Upper lobe of right lung (tissue), 1 donor: Measurements from ENCODE around the gene PRKG1. TPM values are rescaled to one million over a fixed set of nuclear protein-coding genes. Genes with fewer than 3 reads are reported as not detected.

Experiments used
- ATAC-seq: fragments of 200-7000 bp; cut with Tn5 transposase; one replicate; pipeline ENCODE4 v1.9.1; 2020; ENCODE audit warnings: mild to moderate bottlenecking, moderate library complexity
- DNase-seq: peaks from one replicate; pipeline ENCODE4 v3.0.0-alpha.2; 2020
- H3K27ac ChIP-seq: fragments of 200-600 bp; one replicate; pipeline ENCODE4 v1.8.0; 2022
- H3K27me3 ChIP-seq: fragments of 200-600 bp; one replicate; pipeline ENCODE4 v1.8.0; 2022; ENCODE audit warnings: mild to moderate bottlenecking
- H3K36me3 ChIP-seq: fragments of 200-600 bp; one replicate; pipeline ENCODE4 v1.8.0; 2022
- H3K4me1 ChIP-seq: fragments of 200-600 bp; one replicate; pipeline ENCODE4 v1.8.0; 2022
- H3K4me3 ChIP-seq: fragments of 200-600 bp; one replicate; pipeline ENCODE4 v1.8.0; 2022; ENCODE audit warnings: mild to moderate bottlenecking
- H3K9me3 ChIP-seq: fragments of 200-600 bp; one replicate; pipeline ENCODE4 v1.8.0; 2022
- CTCF ChIP-seq: fragments of 200-600 bp; IDR thresholded peaks from one replicate; pipeline ENCODE4 v1.8.0; 2022; ENCODE audit warnings: antibody characterized with exemption
- intact Hi-C: fragments of 100-400 bp; cut with DNase I; formaldehyde crosslinking; loops from one replicate; pipeline ENCODE4 v1.11.0; 2022
- total RNA-seq: library from RNA; stranded (reverse); fragmentation: NEBNext Ultra II Directional; extraction: Animal tissue kit (Norgen Biotek cat#: 25700); gene quantifications from one replicate; pipeline ENCODE4 v1.2.1, GENCODE V29; 2021
- donor health status: DM: no; HTN: yes; CAD: no; lungs with severe emphysema.

The PRKG1 gene
- total RNA-seq, 1 donor from 2014 or later: 30.0 TPM

- Histone ChIP-seq H3K9me3 (no peaks in the 10 kb centered on the region), H3K4me3 (no peak overlapping the region), H3K36me3 (no peaks in the 10 kb centered on the region), H3K4me1 (no peaks in the 10 kb centered on the region), H3K27me3 (no peaks in the 10 kb centered on the region), H3K27ac (no peak overlapping the region)
- no peak for TF ChIP-seq CTCF
- ATAC-seq: no peak
- intact Hi-C loops: no loop called here
- DNase-seq: no peak
Observed at GRCh38 chr10:52074505-52075026, 1000.3 kb downstream of the PRKG1 start.

GRCh38 chr10:52077814-52078213 is 1003.5 kb downstream of the PRKG1 start:
- Histone ChIP-seq H3K4me1 (no peaks in the 10 kb centered on the region), H3K27ac (no peak overlapping the region), H3K36me3 (no peaks in the 10 kb centered on the region), H3K4me3 (no peak overlapping the region), H3K9me3 (no peaks in the 10 kb centered on the region), H3K27me3 (no peaks in the 10 kb centered on the region)
- intact Hi-C loops: no loop called here
- TF ChIP-seq CTCF: no peak
- DNase-seq: no peak
- no peak for ATAC-seq

GRCh38 chr10:52078397-52078937 is 1004.2 kb downstream of the PRKG1 start:
- Histone ChIP-seq H3K36me3 (no peaks in the 10 kb centered on the region), H3K27ac (no peak overlapping the region), H3K4me1 (no peaks in the 10 kb centered on the region), H3K27me3 (no peaks in the 10 kb centered on the region), H3K4me3 (no peak overlapping the region), H3K9me3 (no peaks in the 10 kb centered on the region)
- DNase-seq (no peak), ATAC-seq (no peak)
- intact Hi-C loops: no loop called here
- no peak for TF ChIP-seq CTCF

DNA sequence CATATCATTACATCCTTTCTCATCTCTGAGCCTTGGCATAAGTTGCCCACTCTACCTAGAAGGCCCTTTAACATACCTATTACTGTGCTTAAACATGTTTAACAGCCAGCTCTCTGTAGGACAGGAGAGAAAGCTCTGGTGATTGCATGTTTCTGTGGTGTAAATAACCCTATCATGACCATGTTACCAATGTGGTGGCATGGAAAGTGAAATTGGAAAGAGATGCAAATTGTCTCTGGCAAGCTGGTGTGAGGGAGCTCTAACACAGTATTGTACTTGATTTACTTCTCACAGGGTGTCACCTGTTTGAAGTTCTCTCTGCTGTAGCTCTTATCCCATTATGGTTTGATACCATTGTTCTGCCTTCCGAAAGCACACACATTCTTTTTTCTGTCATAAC is 1008.0 kb downstream of the PRKG1 start:
- Histone ChIP-seq H3K27ac (no peak overlapping the region), H3K4me1 (no peaks in the 10 kb centered on the region), H3K4me3 (no peak overlapping the region), H3K36me3 (no peaks in the 10 kb centered on the region), H3K27me3 (no peaks in the 10 kb centered on the region), H3K9me3 (no peaks in the 10 kb centered on the region)
- ATAC-seq (no peak), DNase-seq (no peak)
- intact Hi-C loops: no loop called here
- TF ChIP-seq CTCF: no peak

DNA sequence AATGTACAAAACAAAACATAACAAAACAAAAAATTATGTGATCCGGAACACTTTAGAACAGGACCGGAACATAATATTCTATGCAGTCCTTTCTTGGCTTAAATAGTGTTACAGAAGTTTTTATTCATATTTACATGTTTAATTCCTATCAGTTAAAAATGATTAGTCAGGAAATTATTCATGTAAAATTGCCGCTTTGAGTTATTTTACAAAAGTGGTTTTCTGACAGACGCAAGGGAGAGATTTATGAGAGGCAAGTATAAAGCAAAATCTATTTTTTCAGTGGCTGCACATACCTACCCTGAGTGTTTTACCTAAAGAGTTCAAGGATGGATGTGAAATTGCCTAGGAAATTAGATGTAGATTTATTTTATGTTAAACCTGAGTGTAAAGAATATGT is 1009.1 kb downstream of the PRKG1 start:
- intact Hi-C loops: no loop called here
- H3K27me3 ChIP-seq: no peaks in the 10 kb centered on the region
- H3K9me3 ChIP-seq: no peaks in the 10 kb centered on the region
- H3K4me3 ChIP-seq: no peak overlapping the region
- H3K27ac ChIP-seq: no peak overlapping the region
- H3K36me3 ChIP-seq: no peaks in the 10 kb centered on the region
- DNase-seq (no peak), ATAC-seq (no peak)
- no peaks in the 10 kb centered on the region for H3K4me1 ChIP-seq
- TF ChIP-seq CTCF: no peak

DNA sequence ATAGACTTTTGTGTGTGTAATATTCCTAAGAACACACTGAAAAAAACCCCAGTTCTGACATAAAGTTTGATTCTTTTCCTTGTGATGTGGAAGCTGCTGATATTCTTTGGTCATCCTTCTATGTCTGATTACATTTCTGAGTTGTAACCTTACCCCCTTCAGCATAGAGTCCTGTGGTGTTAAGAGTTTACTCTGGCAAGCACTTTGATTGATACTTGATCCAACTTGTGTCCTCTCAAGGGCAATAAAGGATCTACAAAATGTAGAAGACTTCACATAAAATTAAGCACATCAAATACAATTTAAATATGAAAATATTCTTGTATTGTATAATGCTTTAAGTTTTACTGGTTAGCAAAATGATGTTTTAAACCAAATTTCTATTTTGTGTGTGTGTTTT is 1018.1 kb downstream of the PRKG1 start:
- intact Hi-C loops: no loop called here
- Histone ChIP-seq H3K4me3 (no peak overlapping the region), H3K9me3 (no peaks in the 10 kb centered on the region), H3K36me3 (no peaks in the 10 kb centered on the region), H3K27me3 (no peaks in the 10 kb centered on the region), H3K27ac (no peak overlapping the region), H3K4me1 (no peaks in the 10 kb centered on the region)
- DNase-seq (no peak), ATAC-seq (no peak)
- no peak for TF ChIP-seq CTCF
